ENCODE measurements around the gene TBC1D13. TPM values are rescaled to one million over a fixed set of nuclear protein-coding genes. Genes with fewer than 3 reads are reported as not detected.

The TBC1D13 gene
- total and polyA plus RNA-seq, 2 of the 13 experiments (the other 11 are each of a cell fraction or from before 2014, with no cell fraction given): 17.9 to 19.7 TPM

DNA sequence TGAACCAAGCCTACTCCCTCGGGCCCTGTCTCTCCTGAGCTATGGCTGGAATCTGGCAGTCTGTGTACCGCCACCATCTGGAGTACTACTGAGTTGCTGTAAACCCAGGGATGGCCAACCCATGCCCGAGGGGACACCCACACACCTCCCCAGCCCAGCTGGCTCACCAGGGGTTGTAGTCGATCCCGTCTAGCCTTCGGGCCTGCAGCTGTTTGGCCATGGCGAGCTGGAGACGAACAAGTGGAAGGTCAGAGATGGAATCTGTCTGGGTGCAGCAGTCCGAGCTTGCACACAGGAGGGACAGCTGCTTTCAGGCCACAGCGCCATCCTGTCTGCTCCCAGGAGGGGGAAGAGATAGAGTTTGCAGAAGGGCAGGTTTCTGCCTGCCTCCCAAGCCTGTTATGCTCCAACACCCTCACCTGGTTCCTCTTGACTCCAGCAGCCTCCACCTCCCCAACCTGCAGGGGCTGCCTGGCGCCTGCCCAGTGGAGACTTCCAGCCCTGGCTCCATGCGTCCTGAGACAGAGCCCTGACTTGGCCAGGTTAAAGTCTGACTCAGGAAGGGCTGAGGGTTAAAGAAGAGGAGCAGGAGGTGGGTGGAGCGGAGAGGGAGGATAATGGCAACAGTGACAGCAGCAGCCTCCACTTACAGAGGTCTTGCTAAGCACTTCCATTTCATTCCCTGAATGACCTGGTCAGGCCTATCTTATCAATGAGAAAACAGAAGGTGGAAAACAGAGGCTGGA, 58.3 kb downstream of the TBC1D13 start (continued):
- TF ChIP-seq STAG1 (CRISPR knock-in tag; IDR thresholded peaks at IDR 0.05) (peak; percentile 34), PAF1 (CRISPR knock-in tag; IDR thresholded peaks at IDR 0.05) (no peak), HNRNPH1 (optimal IDR thresholded peaks at IDR 0.05; ENCODE audit: low read depth, low read length) (no peak), SP5 (CRISPR knock-in tag; IDR thresholded peaks at IDR 0.05; ENCODE audit: borderline replicate concordance, low read depth) (no peak), ZNF451 (CRISPR knock-in tag; IDR thresholded peaks at IDR 0.05) (no peak), RAD21 (CRISPR knock-in tag; IDR thresholded peaks at IDR 0.05) (0 out of 2 replicates have a peak, but pooled peaks have one; percentile 17), CSRNP1 (CRISPR knock-in tag; IDR thresholded peaks at IDR 0.05) (0 out of 2 replicates have a peak, but pooled peaks have one; percentile 31), KLF16 (CRISPR knock-in tag; IDR thresholded peaks at IDR 0.05) (no peak), SMAD1 (CRISPR knock-in tag; IDR thresholded peaks at IDR 0.05; ENCODE audit: borderline replicate concordance, low read depth) (peak; percentile 63; the same call in 1 of the 2 replicates), POGK (CRISPR knock-in tag; conservative IDR thresholded peaks at IDR 0.05) (no peak), ZNF761 (CRISPR knock-in tag; conservative IDR thresholded peaks at IDR 0.05) (no peak), ZNF33A (CRISPR knock-in tag; IDR thresholded peaks at IDR 0.05; ENCODE audit: borderline replicate concordance) (no peak), ERF (CRISPR knock-in tag; IDR thresholded peaks at IDR 0.05) (0 out of 2 replicates have a peak, but pooled peaks have one; percentile 25), DNMT1 (CRISPR knock-in tag; IDR thresholded peaks at IDR 0.05) (no peak), HDAC1 (CRISPR knock-in tag; IDR thresholded peaks at IDR 0.05) (no peak), GRHL1 (CRISPR knock-in tag; conservative IDR thresholded peaks at IDR 0.05) (no peak)
- TF ChIP-seq, protein P1, sequence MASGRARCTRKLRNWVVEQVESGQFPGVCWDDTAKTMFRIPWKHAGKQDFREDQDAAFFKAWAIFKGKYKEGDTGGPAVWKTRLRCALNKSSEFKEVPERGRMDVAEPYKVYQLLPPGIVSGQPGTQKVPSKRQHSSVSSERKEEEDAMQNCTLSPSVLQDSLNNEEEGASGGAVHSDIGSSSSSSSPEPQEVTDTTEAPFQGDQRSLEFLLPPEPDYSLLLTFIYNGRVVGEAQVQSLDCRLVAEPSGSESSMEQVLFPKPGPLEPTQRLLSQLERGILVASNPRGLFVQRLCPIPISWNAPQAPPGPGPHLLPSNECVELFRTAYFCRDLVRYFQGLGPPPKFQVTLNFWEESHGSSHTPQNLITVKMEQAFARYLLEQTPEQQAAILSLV (CRISPR knock-in tag; IDR thresholded peaks at IDR 0.05; ENCODE audit: borderline replicate concordance): 0 out of 2 replicates have a peak, but pooled peaks have one; percentile 13
- TF ChIP-seq, protein P2, sequence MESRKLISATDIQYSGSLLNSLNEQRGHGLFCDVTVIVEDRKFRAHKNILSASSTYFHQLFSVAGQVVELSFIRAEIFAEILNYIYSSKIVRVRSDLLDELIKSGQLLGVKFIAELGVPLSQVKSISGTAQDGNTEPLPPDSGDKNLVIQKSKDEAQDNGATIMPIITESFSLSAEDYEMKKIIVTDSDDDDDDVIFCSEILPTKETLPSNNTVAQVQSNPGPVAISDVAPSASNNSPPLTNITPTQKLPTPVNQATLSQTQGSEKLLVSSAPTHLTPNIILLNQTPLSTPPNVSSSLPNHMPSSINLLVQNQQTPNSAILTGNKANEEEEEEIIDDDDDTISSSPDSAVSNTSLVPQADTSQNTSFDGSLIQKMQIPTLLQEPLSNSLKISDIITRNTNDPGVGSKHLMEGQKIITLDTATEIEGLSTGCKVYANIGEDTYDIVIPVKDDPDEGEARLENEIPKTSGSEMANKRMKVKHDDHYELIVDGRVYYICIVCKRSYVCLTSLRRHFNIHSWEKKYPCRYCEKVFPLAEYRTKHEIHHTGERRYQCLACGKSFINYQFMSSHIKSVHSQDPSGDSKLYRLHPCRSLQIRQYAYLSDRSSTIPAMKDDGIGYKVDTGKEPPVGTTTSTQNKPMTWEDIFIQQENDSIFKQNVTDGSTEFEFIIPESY (CRISPR knock-in tag; IDR thresholded peaks at IDR 0.05): peak; percentile 87
